Measurements from ENCODE around the gene THSD8.

GRCh38 chr19:12834976-12835757 lies 33.3 kb downstream of the THSD8 start:
- TF ChIP-seq CTCF (IDR thresholded peaks at IDR 0.05; ENCODE audit: borderline replicate concordance, extremely low read depth, low read length, poor library complexity, severe bottlenecking) (no peak), EZH2 (IDR thresholded peaks at IDR 0.05; ENCODE audit: borderline replicate concordance, low read depth, low read length, severe bottlenecking) (no peak)
